H1 (cell line): ENCODE data around the gene FXR2. TPM values are rescaled to one million over a fixed set of nuclear protein-coding genes. Genes with fewer than 3 reads are reported as not detected.

Experiments used
- CTCF ChIA-PET: fragments of 300-600 bp; sonication (Branson Sonifier 250); formaldehyde crosslinking; loops from one replicate; lab custom pipeline; 2021; ENCODE audit not compliant: partially characterized antibody; lab: Charles Lee
- POLR2A ChIA-PET: fragments of 300-600 bp; sonication (Branson Sonifier 250); formaldehyde crosslinking; loops from one replicate; lab custom pipeline; 2021; ENCODE audit warnings: inconsistent platforms; ENCODE audit not compliant: partially characterized antibody; lab: Charles Lee
- DNase-seq, 2 experiments: peaks; one replicate each; pipeline versions ENCODE4 v3.0.0 to v3.0.0-alpha.2; 2010 to 2022; ENCODE audit warnings: low spot score in 2 of 2, low read depth in 1 of 2, mixed read lengths in 1 of 2
- FAIRE-seq: peaks from 2 replicates; lab custom pipeline; 2011; peaks lifted over from hg19 to GRCh38; lab: Jason Lieb, UNC
- H2AFZ ChIP-seq: 2 replicates; pipeline ENCODE4 v1.8.1; 2012; ENCODE audit warnings: low read length, inconsistent platforms
- H2AK5ac ChIP-seq: 2 replicates; pipeline ENCODE4 v1.6.1; 2013; ENCODE audit warnings: low read depth, low read length
- H2BK120ac ChIP-seq: replicated peaks from 2 replicates; pipeline ENCODE3; 2013; ENCODE audit warnings: low read depth, low read length, inconsistent platforms
- H2BK12ac ChIP-seq: 2 replicates; pipeline ENCODE4 v1.6.1; 2013; ENCODE audit warnings: low read depth, low read length
- H2BK15ac ChIP-seq: 2 replicates; pipeline ENCODE4 v1.6.1; 2013; ENCODE audit warnings: low read length
- H2BK20ac ChIP-seq: 2 replicates; pipeline ENCODE4 v1.6.1; 2013; ENCODE audit warnings: low read length
- H2BK5ac ChIP-seq: 2 replicates; pipeline ENCODE4 v1.6.1; 2013; ENCODE audit warnings: low read depth, low read length
- H3K14ac ChIP-seq: 2 replicates; pipeline ENCODE4 v1.6.1; 2013; ENCODE audit warnings: inconsistent platforms; ENCODE audit not compliant: insufficient read length
- H3K18ac ChIP-seq: 2 replicates; pipeline ENCODE4 v1.6.1; 2013; ENCODE audit warnings: low read length; ENCODE audit errors: extremely low read depth
- H3K23ac ChIP-seq: 2 replicates; pipeline ENCODE4 v1.6.1; 2013; ENCODE audit warnings: inconsistent platforms; ENCODE audit not compliant: insufficient read length
- H3K23me2 ChIP-seq: 2 replicates; pipeline ENCODE4 v1.6.1; 2013; ENCODE audit warnings: low read depth, low read length
- H3K27ac ChIP-seq: 2 replicates; pipeline ENCODE4 v1.6.1; 2011; ENCODE audit warnings: low read depth, low read length, inconsistent platforms
- H3K27me3 ChIP-seq, 4 experiments: replicated peaks in 1 of 4; 1 replicate in 1 of 4; 2 replicates in 3 of 4; pipeline versions ENCODE4 v1.6.1 to v1.8.1; 2011 to 2013; ENCODE audit warnings: low read length in 3 of 4, mild to moderate bottlenecking in 3 of 4, inconsistent platforms in 2 of 4, mixed read lengths in 2 of 4, moderate library complexity in 1 of 4; ENCODE audit not compliant: control insufficient read depth in 3 of 4, insufficient read depth in 3 of 4; ENCODE audit errors: extremely low read depth in 1 of 4
- H3K36me3 ChIP-seq, 4 experiments: 2 replicates each; pipeline versions ENCODE4 v1.6.1 to v1.8.1; 2011 to 2013; ENCODE audit warnings: mild to moderate bottlenecking in 4 of 4, low read length in 3 of 4, moderate library complexity in 2 of 4, control low read depth in 1 of 4, inconsistent platforms in 1 of 4; ENCODE audit not compliant: insufficient read depth in 4 of 4, control insufficient read depth in 2 of 4
- H3K4ac ChIP-seq: replicated peaks from 2 replicates; pipeline ENCODE3; 2013; ENCODE audit warnings: low read length, low read depth, mixed read lengths, inconsistent platforms; ENCODE audit not compliant: insufficient read length
- H3K4me1 ChIP-seq, 4 experiments: replicated peaks in 1 of 4; 1 replicate in 1 of 4; 2 replicates in 3 of 4; pipeline versions ENCODE4 v1.6.1 to v1.8.1; 2011 to 2013; ENCODE audit warnings: low read length in 3 of 4, inconsistent platforms in 2 of 4, mixed read lengths in 1 of 4; ENCODE audit not compliant: insufficient read depth in 4 of 4, control insufficient read depth in 3 of 4
- H3K4me2 ChIP-seq, 2 experiments: 2 replicates each; pipeline versions ENCODE4 v1.6.1 to v1.8.1; 2011 to 2013; ENCODE audit warnings: low read depth in 2 of 2, low read length in 2 of 2, control low read depth in 1 of 2, inconsistent platforms in 1 of 2, mild to moderate bottlenecking in 1 of 2; ENCODE audit not compliant: insufficient read depth in 1 of 2
- H3K4me3 ChIP-seq, 4 experiments: fragments of 200-600, 300-600 bp in 1 of 4; sonication (generic), shearing (Covaris generic), sonication (Bioruptor Twin) in 1 of 4; 2 replicates each; pipeline versions ENCODE4 v1.5.1 to v1.8.1; 2011 to 2016; ENCODE audit warnings: low read length in 4 of 4, low read depth in 3 of 4, control low read depth in 2 of 4, inconsistent platforms in 2 of 4, mild to moderate bottlenecking in 2 of 4, mixed read lengths in 1 of 4, moderate library complexity in 1 of 4; ENCODE audit not compliant: insufficient read depth in 2 of 4; ENCODE audit errors: extremely low read depth in 1 of 4
- H3K56ac ChIP-seq: replicated peaks from 2 replicates; pipeline ENCODE3; 2013; ENCODE audit warnings: low read depth, mild to moderate bottlenecking, mixed read lengths, low read length, inconsistent platforms; ENCODE audit not compliant: insufficient read length
- H3K79me1 ChIP-seq: 2 replicates; pipeline ENCODE4 v1.6.1; 2013; ENCODE audit warnings: low read depth, low read length, control low read depth
- H3K79me2 ChIP-seq, 2 experiments: 2 replicates each; pipeline versions ENCODE4 v1.6.1 to v1.8.1; 2012 to 2013; ENCODE audit warnings: low read length in 2 of 2, mild to moderate bottlenecking in 2 of 2, inconsistent platforms in 1 of 2; ENCODE audit not compliant: insufficient read depth in 2 of 2, control insufficient read depth in 1 of 2
- H3K9ac ChIP-seq, 4 experiments: replicated peaks in 1 of 4; 1 replicate in 1 of 4; 2 replicates in 3 of 4; pipeline versions ENCODE4 v1.6.1 to v1.8.1; 2011 to 2013; ENCODE audit warnings: low read depth in 3 of 4, low read length in 3 of 4, control low read depth in 2 of 4, mild to moderate bottlenecking in 2 of 4, moderate library complexity in 2 of 4, inconsistent platforms in 1 of 4; ENCODE audit errors: extremely low read depth in 1 of 4
- H3K9me3 ChIP-seq, 2 experiments: 2 replicates each; pipeline versions ENCODE4 v1.6.1 to v1.8.1; 2012 to 2013; ENCODE audit warnings: mild to moderate bottlenecking in 2 of 2, moderate library complexity in 2 of 2, control low read depth in 1 of 2, inconsistent platforms in 1 of 2, low read depth in 1 of 2, low read length in 1 of 2, mixed read lengths in 1 of 2; ENCODE audit not compliant: insufficient read depth in 2 of 2
- H4K20me1 ChIP-seq, 2 experiments: replicated peaks in 1 of 2; 2 replicates each; pipeline versions ENCODE3 to v1.8.1; 2011 to 2013; ENCODE audit warnings: inconsistent platforms in 2 of 2, low read length in 2 of 2, mild to moderate bottlenecking in 1 of 2; ENCODE audit not compliant: insufficient read depth in 2 of 2, control insufficient read depth in 1 of 2
- H4K5ac ChIP-seq: 2 replicates; pipeline ENCODE4 v1.6.1; 2013; ENCODE audit warnings: low read length, low read depth, mixed read lengths, inconsistent platforms; ENCODE audit not compliant: insufficient read length
- H4K8ac ChIP-seq: 2 replicates; pipeline ENCODE4 v1.8.0; 2013; ENCODE audit warnings: mild to moderate bottlenecking, moderate library complexity, low read length, inconsistent platforms; ENCODE audit not compliant: insufficient read depth; ENCODE audit errors: extremely low read depth
- H4K91ac ChIP-seq: replicated peaks from 2 replicates; pipeline ENCODE3; 2013; ENCODE audit warnings: low read length, mixed read lengths, inconsistent platforms; ENCODE audit not compliant: insufficient read length
- CBX5 ChIP-seq: fragments of 300-800, 300-1000 bp; sonication (generic); IDR thresholded peaks from 2 replicates; pipeline ENCODE4 v1.7.1; 2016; ENCODE audit warnings: antibody characterized with exemption, low read length, low read depth
- CEBPB ChIP-seq: IDR thresholded peaks from 2 replicates; pipeline ENCODE4 v1.6.1; 2012; ENCODE audit warnings: low read depth, low read length
- CHD2 ChIP-seq: IDR thresholded peaks from 2 replicates; pipeline ENCODE4 v1.6.1; 2012; ENCODE audit warnings: low read length, improper control_type of control experiment
- EGR1 ChIP-seq: IDR thresholded peaks from 2 replicates; pipeline ENCODE4 v1.6.1; 2011; ENCODE audit warnings: low read depth, low read length, borderline replicate concordance
- HDAC2 ChIP-seq, 2 experiments: fragments of 300-600 bp in 1 of 2; sonication (generic) in 1 of 2; IDR thresholded peaks; 2 replicates each; pipeline ENCODE4 v1.6.1; 2011 to 2012; ENCODE audit warnings: low read depth in 2 of 2, low read length in 2 of 2, mild to moderate bottlenecking in 2 of 2, moderate library complexity in 2 of 2, borderline replicate concordance in 1 of 2, inconsistent platforms in 1 of 2
- MAX ChIP-seq: IDR thresholded peaks from 2 replicates; pipeline ENCODE4 v1.6.1; 2012; ENCODE audit warnings: inconsistent platforms
- PHF8 ChIP-seq: fragments of 200-600 bp; sonication (generic); conservative IDR thresholded peaks from 2 replicates; pipeline ENCODE4 v1.7.1; 2012; ENCODE audit warnings: low read depth, mild to moderate bottlenecking, inconsistent platforms, low read length, moderate library complexity
- SAP30 ChIP-seq: fragments of 300-600 bp; sonication (generic); IDR thresholded peaks from 2 replicates; pipeline ENCODE4 v1.7.1; 2012; ENCODE audit warnings: low read length, moderate library complexity, mild to moderate bottlenecking, inconsistent platforms; ENCODE audit not compliant: insufficient read depth, insufficient replicate concordance
- SIN3A ChIP-seq, 2 experiments: IDR thresholded peaks in 1 of 2; conservative IDR thresholded peaks in 1 of 2; 2 replicates each; pipeline ENCODE4 v1.6.1; 2011 to 2012; ENCODE audit warnings: low read length in 2 of 2, improper control_type of control experiment in 1 of 2, low read depth in 1 of 2, mild to moderate bottlenecking in 1 of 2
- WGBS, 2 experiments: shearing (Covaris generic) in 1 of 2; methylation state at CpG; one replicate each; pipeline versions ENCODE4 v1.1.6 to v1.1.7; 2013 to 2015; ENCODE audit warnings: low lambda C conversion rate in 2 of 2, mixed read lengths in 2 of 2, inconsistent platforms in 1 of 2, low coverage in 1 of 2, missing lambda C conversion rate in 1 of 2; ENCODE audit not compliant: insufficient replicate concordance in 2 of 2, insufficient coverage in 1 of 2, insufficient read length in 1 of 2; ENCODE audit errors: extremely low coverage in 1 of 2, missing lambda C conversion rate in 1 of 2; 5-methylcytosine and 5-hydroxymethylcytosine counted together
- polyA plus RNA-seq, 7 experiments: library from polyadenylated mRNA; depleted of rRNA in 3 of 7; stranded (reverse) in 5 of 7; unstranded in 2 of 7; fragments of >200 nt in 5 of 7; fragments of 200-250 nt in 2 of 7; gene quantifications; 1 replicate in 5 of 7; 2 replicates in 1 of 7; 4 replicates in 1 of 7; pipeline versions ENCODE4 v1.2.1 to v1.2.3, GENCODE V29; 2011 to 2013; ENCODE audit warnings: missing spikeins in 2 of 7, mixed read lengths in 2 of 7
- total RNA-seq: library from RNA; stranded (reverse); fragmentation: NEBNext Ultra II Directional; extraction: Animal tissue kit (Norgen Biotek cat#: 25700); gene quantifications from 2 replicates; pipeline ENCODE4 v1.2.1, GENCODE V29; 2021
- TF ChIP-seq, protein P1 (sequence below), 3 experiments: IDR thresholded peaks; 1 replicate in 2 of 3; 2 replicates in 1 of 3; pipeline versions ENCODE4 v1.5.1 to v1.6.1; 2011; ENCODE audit warnings: low read length in 3 of 3, mild to moderate bottlenecking in 3 of 3, inconsistent platforms in 2 of 3, low read depth in 1 of 3, moderate library complexity in 1 of 3; ENCODE audit not compliant: insufficient read depth in 1 of 3; ENCODE audit errors: control extremely low read depth in 1 of 3

Gene FXR2
- total and polyA plus RNA-seq, 2 of the 8 experiments (the other 6 are each of a cell fraction or from before 2014, with no cell fraction given) = 26.2 to 44.0 TPM

- H2AK5ac ChIP-seq = no peak overlapping the region
- no peak overlapping the region for H3K23ac ChIP-seq
- H4K5ac ChIP-seq = no peak overlapping the region
- H2BK5ac ChIP-seq = no peak overlapping the region
- no peaks in the 10 kb centered on the region for H3K9me3 ChIP-seq
- ChIA-PET POLR2A (interaction anchor here (1.0 to 79.4 kb wide), 4 partner anchors 13 to 60 kb away, joined by 4 to 2272 read pairs (median 6); partner anchors contain the start of genes ATP1B2, TP53 and WRAP53), CTCF (interaction anchor here (3.4 kb wide), 1 partner anchor 17 kb away, joined by 12 read pairs; the partner anchor contains the start of gene SOX15)
- H2BK20ac ChIP-seq = no peak overlapping the region
- no peak overlapping the region for H2BK120ac ChIP-seq
- no peak overlapping the region for H3K4me3 ChIP-seq
- H3K79me2 ChIP-seq = peaks cover 0 to 25% of the 10 kb centered on the region in 2 experiments; a peak in 2 of 4 replicates
- H3K9ac ChIP-seq = no peak overlapping the region; a peak in 1 of 7 replicates
- H2BK15ac ChIP-seq = no peak overlapping the region
- WGBS, 2 experiments = 98% methylated on average over 4 of the region's 4 CpGs; no CpG with 5 or more reads in 1 of the 2 experiments
- no peak overlapping the region for H2BK12ac ChIP-seq
- no peak overlapping the region for H4K91ac ChIP-seq
- H3K4me1 ChIP-seq = no peaks in the 10 kb centered on the region
- no peak overlapping the region for H3K56ac ChIP-seq
- H3K14ac ChIP-seq = no peak overlapping the region
- no peak overlapping the region for H3K4ac ChIP-seq
- H3K4me2 ChIP-seq = no peak overlapping the region
- peaks cover 10% of the 10 kb centered on the region for H3K79me1 ChIP-seq
- no peak overlapping the region for H4K8ac ChIP-seq
- no peak overlapping the region for H2AFZ ChIP-seq
- H3K27ac ChIP-seq = no peak overlapping the region
- H3K36me3 ChIP-seq = peaks cover 3 to 48% (median 21%) of the 10 kb centered on the region in 4 experiments
- no peak overlapping the region for H3K18ac ChIP-seq
- no peaks in the 10 kb centered on the region for H3K23me2 ChIP-seq
- DNase-seq = no peak
- peaks cover 0 to 7% of the 10 kb centered on the region in 2 experiments for H4K20me1 ChIP-seq
- H3K27me3 ChIP-seq = no peaks in the 10 kb centered on the region
- FAIRE-seq = no peak
- TF ChIP-seq CBX5 (no peak), CEBPB (no peak), MAX (no peak), PHF8 (no peak), HDAC2 (IDR thresholded peaks at IDR 0.05; ENCODE audit: borderline replicate concordance in 1 of 2, low read depth in 2 of 2, low read length in 2 of 2) (no peak), SIN3A (conservative IDR thresholded peaks at IDR 0.05 in 1 of 2, IDR thresholded peaks at IDR 0.05 in 1 of 2; ENCODE audit: low read depth in 1 of 2, low read length in 2 of 2) (no peak), SAP30 (no peak), CHD2 (no peak), EGR1 (no peak)
- TF ChIP-seq, protein P1, sequence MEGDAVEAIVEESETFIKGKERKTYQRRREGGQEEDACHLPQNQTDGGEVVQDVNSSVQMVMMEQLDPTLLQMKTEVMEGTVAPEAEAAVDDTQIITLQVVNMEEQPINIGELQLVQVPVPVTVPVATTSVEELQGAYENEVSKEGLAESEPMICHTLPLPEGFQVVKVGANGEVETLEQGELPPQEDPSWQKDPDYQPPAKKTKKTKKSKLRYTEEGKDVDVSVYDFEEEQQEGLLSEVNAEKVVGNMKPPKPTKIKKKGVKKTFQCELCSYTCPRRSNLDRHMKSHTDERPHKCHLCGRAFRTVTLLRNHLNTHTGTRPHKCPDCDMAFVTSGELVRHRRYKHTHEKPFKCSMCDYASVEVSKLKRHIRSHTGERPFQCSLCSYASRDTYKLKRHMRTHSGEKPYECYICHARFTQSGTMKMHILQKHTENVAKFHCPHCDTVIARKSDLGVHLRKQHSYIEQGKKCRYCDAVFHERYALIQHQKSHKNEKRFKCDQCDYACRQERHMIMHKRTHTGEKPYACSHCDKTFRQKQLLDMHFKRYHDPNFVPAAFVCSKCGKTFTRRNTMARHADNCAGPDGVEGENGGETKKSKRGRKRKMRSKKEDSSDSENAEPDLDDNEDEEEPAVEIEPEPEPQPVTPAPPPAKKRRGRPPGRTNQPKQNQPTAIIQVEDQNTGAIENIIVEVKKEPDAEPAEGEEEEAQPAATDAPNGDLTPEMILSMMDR (IDR thresholded peaks at IDR 0.05; ENCODE audit: control extremely low read depth in 1 of 3, insufficient read depth in 1 of 3, low read depth in 1 of 3, low read length in 3 of 3) = no peak
Observed at GRCh38 chr17:7606280-7606679, 8.4 kb downstream of the FXR2 start.
